Tibial artery (tissue), 4 donors: ENCODE data around the gene MDFIC.

ENCODE experiments used
- DNase-seq, 2 donors: peaks; one replicate each; pipeline ENCODE4 v3.0.0-alpha.2; 2019
- H3K27ac ChIP-seq, 2 donors: fragments of 200-600 bp; sonication (generic) in 1 of 2; 1 replicate in 1 of 2; 2 replicates in 1 of 2; pipeline ENCODE4 v1.5.1; 2018 to 2019; ENCODE audit warnings: mild to moderate bottlenecking in 1 of 2
- H3K27me3 ChIP-seq, 2 donors: fragments of 200-600 bp; sonication (generic) in 1 of 2; one replicate each; pipeline versions ENCODE4 v1.5.1 to v1.6.0; 2016 to 2019
- H3K36me3 ChIP-seq, 3 donors: fragments of 200-600 bp; sonication (generic) in 2 of 3; one replicate each; pipeline ENCODE4 v1.5.1; 2016 to 2019; ENCODE audit warnings: mild to moderate bottlenecking in 2 of 3
- H3K4me1 ChIP-seq, 4 donors: fragments of 200-600 bp; sonication (generic) in 2 of 4; 1 replicate in 3 of 4; 2 replicates in 1 of 4; pipeline ENCODE4 v1.5.1; 2016 to 2019
- H3K4me3 ChIP-seq, 2 donors: fragments of 200-600 bp; sonication (generic) in 1 of 2; 1 replicate in 1 of 2; 2 replicates in 1 of 2; pipeline ENCODE4 v1.5.1; 2018 to 2019; ENCODE audit warnings: mild to moderate bottlenecking in 2 of 2
- H3K9me3 ChIP-seq, 3 donors: fragments of 200-600 bp; sonication (generic) in 1 of 3; one replicate each; pipeline ENCODE4 v1.5.1; 2016 to 2019
- CTCF ChIP-seq, 2 experiments: fragments of 200-600 bp in 1 of 2; fragments of 450-650 bp in 1 of 2; IDR thresholded peaks; one replicate each; pipeline ENCODE4 v1.5.1; 2017 to 2019; ENCODE audit warnings: antibody characterized with exemption in 2 of 2, mild to moderate bottlenecking in 1 of 2, moderate library complexity in 1 of 2
- intact Hi-C: fragments of 100-400 bp; cut with DNase I; formaldehyde crosslinking; loops from one replicate; pipeline ENCODE4 v1.15.0; 2023; ENCODE audit warnings: low total_unique reads

Gene MDFIC

DNA sequence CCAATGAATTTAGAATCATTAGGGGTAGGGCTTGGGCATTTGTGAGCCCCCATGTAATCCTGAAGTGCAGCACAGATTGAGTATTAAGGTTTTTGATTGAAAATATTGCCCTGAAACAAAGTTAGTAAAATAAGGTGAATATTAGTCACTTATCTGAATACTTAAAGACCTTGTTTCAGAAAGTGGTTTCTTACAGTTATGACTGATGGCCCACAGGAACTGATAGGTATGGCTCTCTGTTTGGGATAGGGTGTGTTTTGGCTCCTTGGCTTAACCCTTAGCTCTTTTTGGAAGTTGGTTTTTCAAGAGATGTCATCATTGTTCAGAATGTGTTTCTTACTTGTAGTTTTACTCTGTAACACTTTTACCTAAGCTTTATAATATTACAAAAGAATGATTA lies 34.8 kb downstream of the MDFIC start:
- DNase-seq = no peak
- no peak overlapping the region for H3K27ac ChIP-seq
- H3K4me1 ChIP-seq = peaks cover 0 to 7% (median 2%) of the 10 kb centered on the region in 4 donors
- no peak overlapping the region for H3K4me3 ChIP-seq
- H3K9me3 ChIP-seq = no peaks in the 10 kb centered on the region
- no peaks in the 10 kb centered on the region for H3K27me3 ChIP-seq
- TF ChIP-seq CTCF (IDR thresholded peaks at IDR 0.05) = no peak
- no peaks in the 10 kb centered on the region for H3K36me3 ChIP-seq
- intact Hi-C loops = no loop called here

- H3K4me3 ChIP-seq = no peak overlapping the region
- TF ChIP-seq CTCF (IDR thresholded peaks at IDR 0.05) = no peak
- no peak for DNase-seq
Measured at GRCh38 chr7:114957444-114957843, 35.5 kb downstream of the MDFIC start.

DNA sequence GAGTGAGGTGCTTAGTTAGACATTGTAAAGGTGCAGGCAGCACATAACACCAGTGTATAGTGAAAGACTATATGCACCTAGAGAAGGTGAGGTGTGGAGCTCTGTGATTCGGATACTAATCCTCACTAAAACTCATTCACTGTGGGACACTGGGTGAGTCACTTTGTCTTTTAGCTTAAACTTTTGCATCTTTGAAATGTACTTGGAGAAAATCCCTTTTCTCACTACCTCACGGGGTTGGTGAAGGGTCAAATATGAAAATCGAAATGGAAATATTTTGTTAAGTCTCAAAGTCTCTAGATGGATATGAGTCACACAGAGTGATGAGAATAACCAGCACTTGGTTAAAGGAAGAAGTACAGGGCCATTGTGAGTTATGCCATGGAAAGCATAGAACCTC lies 38.0 kb downstream of the MDFIC start:
- H3K4me3 ChIP-seq = no peak overlapping the region
- no peak for DNase-seq
- no peaks in the 10 kb centered on the region for H3K27me3 ChIP-seq
- intact Hi-C loops = no loop called here
- H3K27ac ChIP-seq = no peak overlapping the region
- TF ChIP-seq CTCF (IDR thresholded peaks at IDR 0.05) = no peak
- H3K36me3 ChIP-seq = no peaks in the 10 kb centered on the region
- H3K9me3 ChIP-seq = no peaks in the 10 kb centered on the region
- peaks cover 0 to 7% (median 2%) of the 10 kb centered on the region in 4 donors for H3K4me1 ChIP-seq

More at GRCh38 chr7:114957444-114957843, 35.5 kb downstream of the MDFIC start:
- Histone ChIP-seq H3K36me3 (no peaks in the 10 kb centered on the region), H3K4me1 (peaks cover 0 to 7% (median 2%) of the 10 kb centered on the region in 4 donors), H3K9me3 (no peaks in the 10 kb centered on the region), H3K27me3 (no peaks in the 10 kb centered on the region), H3K27ac (no peak overlapping the region)
- intact Hi-C loops = no loop called here

- no peak for TF ChIP-seq CTCF (IDR thresholded peaks at IDR 0.05)
- H3K27ac ChIP-seq = no peak overlapping the region
- H3K4me1 ChIP-seq = peaks cover 0 to 7% (median 2%) of the 10 kb centered on the region in 4 donors
- no peak for DNase-seq
- intact Hi-C loops = no loop called here
- H3K4me3 ChIP-seq = no peak overlapping the region
- no peaks in the 10 kb centered on the region for H3K9me3 ChIP-seq
- H3K36me3 ChIP-seq = no peaks in the 10 kb centered on the region
- H3K27me3 ChIP-seq = no peaks in the 10 kb centered on the region
Measured at GRCh38 chr7:114962441-114962840, 40.5 kb downstream of the MDFIC start.

- no peak overlapping the region for H3K4me3 ChIP-seq
- no peaks in the 10 kb centered on the region for H3K27me3 ChIP-seq
- no peak for DNase-seq
- intact Hi-C loops = no loop called here
- TF ChIP-seq CTCF (IDR thresholded peaks at IDR 0.05) = no peak
- no peaks in the 10 kb centered on the region for H3K9me3 ChIP-seq
- H3K4me1 ChIP-seq = no peaks in the 10 kb centered on the region
- no peaks in the 10 kb centered on the region for H3K36me3 ChIP-seq
- H3K27ac ChIP-seq = no peak overlapping the region
Measured at GRCh38 chr7:114966156-114966555, 44.3 kb downstream of the MDFIC start.

DNA sequence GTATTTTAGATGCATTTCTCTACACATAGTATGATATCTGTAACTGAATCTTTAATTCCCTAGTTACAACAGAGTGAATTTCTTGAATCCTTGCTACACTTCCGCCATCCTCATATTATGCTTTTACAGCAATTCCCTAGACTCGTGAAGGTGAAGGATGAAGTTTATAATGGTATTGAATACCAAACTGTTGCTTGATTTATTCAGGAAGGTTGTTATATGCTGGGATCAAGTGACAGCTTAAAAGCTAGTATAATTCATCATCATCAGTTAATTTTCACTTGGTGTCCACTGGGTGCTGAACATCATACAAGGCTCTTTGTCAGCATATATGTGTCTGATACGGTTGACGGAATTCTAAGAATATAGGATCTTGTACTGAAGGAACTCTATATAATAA lies 47.2 kb downstream of the MDFIC start:
- Histone ChIP-seq H3K4me1 (no peaks in the 10 kb centered on the region), H3K27ac (no peak overlapping the region), H3K9me3 (no peaks in the 10 kb centered on the region), H3K4me3 (no peak overlapping the region), H3K27me3 (no peaks in the 10 kb centered on the region), H3K36me3 (no peaks in the 10 kb centered on the region)
- no peak for TF ChIP-seq CTCF (IDR thresholded peaks at IDR 0.05)
- intact Hi-C loops = no loop called here
- no peak for DNase-seq
